Pancreas (tissue), 10 donors: Measurements from ENCODE around the gene SPECC1L. TPM values are rescaled to one million over a fixed set of nuclear protein-coding genes. Genes with fewer than 3 reads are reported as not detected.

Experiments
- ATAC-seq, 4 donors: fragments of 200-7000 bp; cut with Tn5 transposase; one replicate each; pipeline versions ENCODE4 v1.8.0 to v1.9.1; 2020; ENCODE audit warnings: mild to moderate bottlenecking in 4 of 4, moderate library complexity in 4 of 4
- DNase-seq, 6 donors: peaks; one replicate each; pipeline ENCODE4 v3.0.0-alpha.2; 2020
- FAIRE-seq: peaks from 2 replicates; lab custom pipeline; 2012; peaks lifted over from hg19 to GRCh38; lab: Jason Lieb, UNC
- H3K27ac ChIP-seq, 4 donors: fragments of 200-600 bp; sonication (generic); 1 replicate in 3 of 4; 2 replicates in 1 of 4; pipeline versions ENCODE4 v1.5.0 to v1.8.0; 2020
- H3K27me3 ChIP-seq, 4 donors: fragments of 200-600 bp; one replicate each; pipeline ENCODE4 v1.8.0; 2021
- H3K36me3 ChIP-seq, 3 donors: fragments of 200-600 bp; sonication (generic) in 1 of 3; one replicate each; pipeline versions ENCODE4 v1.5.0 to v1.8.0; 2020 to 2021
- H3K4me1 ChIP-seq, 3 donors: fragments of 200-600 bp; one replicate each; pipeline ENCODE4 v1.8.0; 2021
- H3K4me3 ChIP-seq, 4 donors: fragments of 200-600 bp; sonication (generic) in 2 of 4; one replicate each; pipeline versions ENCODE4 v1.5.0 to v1.8.0; 2020 to 2021
- H3K9me3 ChIP-seq, 4 donors: fragments of 200-600 bp; one replicate each; pipeline ENCODE4 v1.8.0; 2021
- WGBS, 2 donors: extraction: QIAGEN DNeasy Blood & Tissue Kit; methylation state at CpG; one replicate each; pipeline ENCODE4 v1.1.7; 2013; 5-methylcytosine and 5-hydroxymethylcytosine counted together
- intact Hi-C, 3 donors: fragments of 100-400 bp; cut with DNase I; formaldehyde crosslinking; loops; one replicate each; pipeline versions ENCODE4 v1.11.1 to v1.14.2; 2022
- polyA plus RNA-seq, 2 donors: library from polyadenylated mRNA; stranded (reverse); fragments of 200-250 nt; gene quantifications; one replicate each; pipeline ENCODE4 v1.2.3, GENCODE V29; 2013
- total RNA-seq, 6 donors: library from RNA; stranded (reverse); fragmentation: NEBNext Ultra II Directional in 4 of 6; extraction: Animal tissue kit (Norgen Biotek cat#: 25700) in 4 of 6; gene quantifications; one replicate each; pipeline versions ENCODE4 v1.2.1 to v1.2.4, GENCODE V29; 2021 to 2023
- TF ChIP-seq, protein P1 (sequence below), 4 donors: fragments of 200-600 bp; sonication (generic) in 3 of 4; IDR thresholded peaks; one replicate each; pipeline versions ENCODE4 v1.5.0 to v1.8.0; 2021; ENCODE audit warnings: antibody characterized with exemption in 4 of 4
- donor health status: healthy with polysubstance abuse.
- donor health status: DM: no; HTN: no; CAD: no; lungs with moderate emphysema.
- donor health status: DM: no; HTN: no; CAD: no.
- donor health status: control.
- donor health status: control.
- donor health status: Bipolar disorder and iron deficiency.
- donor health status: DM: yes; HTN: yes; CAD: no.
- donor health status: DM: no; HTN: no; CAD: no.
- donor health status: DM: no; HTN: no; CAD: no.
- donor health status: DM: yes; HTN: yes; CAD: no.

The SPECC1L gene
- total and polyA plus RNA-seq, 8 donors, result 8.6 to 36.3 (median 26.5) TPM

DNA sequence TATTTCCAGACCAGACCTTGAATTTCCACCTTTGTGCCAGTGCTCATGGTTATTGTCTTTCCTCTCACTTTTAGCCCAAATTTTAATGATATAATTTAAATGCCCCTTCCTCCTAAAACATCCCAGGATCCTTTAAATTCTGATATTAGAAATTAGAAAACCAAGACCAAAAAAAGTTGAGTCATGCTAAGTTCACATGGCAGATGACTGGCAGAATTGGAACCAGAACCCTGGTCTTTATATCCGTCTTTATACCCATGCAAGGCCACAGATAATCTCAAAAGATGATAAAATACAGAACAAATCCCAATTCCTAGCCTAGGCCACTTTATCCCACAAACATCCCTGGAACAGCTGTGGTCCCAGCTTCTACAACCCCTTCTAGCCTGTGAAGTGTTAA lies 183.2 kb downstream of the SPECC1L start:
- WGBS, 2 donors, result 55 to 56% methylated on average over 1 of the region's 1 CpG
- intact Hi-C loops, result no loop called here
- TF ChIP-seq, protein P1, sequence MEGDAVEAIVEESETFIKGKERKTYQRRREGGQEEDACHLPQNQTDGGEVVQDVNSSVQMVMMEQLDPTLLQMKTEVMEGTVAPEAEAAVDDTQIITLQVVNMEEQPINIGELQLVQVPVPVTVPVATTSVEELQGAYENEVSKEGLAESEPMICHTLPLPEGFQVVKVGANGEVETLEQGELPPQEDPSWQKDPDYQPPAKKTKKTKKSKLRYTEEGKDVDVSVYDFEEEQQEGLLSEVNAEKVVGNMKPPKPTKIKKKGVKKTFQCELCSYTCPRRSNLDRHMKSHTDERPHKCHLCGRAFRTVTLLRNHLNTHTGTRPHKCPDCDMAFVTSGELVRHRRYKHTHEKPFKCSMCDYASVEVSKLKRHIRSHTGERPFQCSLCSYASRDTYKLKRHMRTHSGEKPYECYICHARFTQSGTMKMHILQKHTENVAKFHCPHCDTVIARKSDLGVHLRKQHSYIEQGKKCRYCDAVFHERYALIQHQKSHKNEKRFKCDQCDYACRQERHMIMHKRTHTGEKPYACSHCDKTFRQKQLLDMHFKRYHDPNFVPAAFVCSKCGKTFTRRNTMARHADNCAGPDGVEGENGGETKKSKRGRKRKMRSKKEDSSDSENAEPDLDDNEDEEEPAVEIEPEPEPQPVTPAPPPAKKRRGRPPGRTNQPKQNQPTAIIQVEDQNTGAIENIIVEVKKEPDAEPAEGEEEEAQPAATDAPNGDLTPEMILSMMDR (IDR thresholded peaks at IDR 0.05), result no peak
- H3K27me3 ChIP-seq, result no peaks in the 10 kb centered on the region
- H3K9me3 ChIP-seq, result no peaks in the 10 kb centered on the region
- no peaks in the 10 kb centered on the region for H3K36me3 ChIP-seq
- no peak for ATAC-seq
- H3K4me1 ChIP-seq, result peaks cover 0 to 8% (median 3%) of the 10 kb centered on the region in 3 donors
- no peak for DNase-seq
- FAIRE-seq, result no peak
- H3K4me3 ChIP-seq, result no peak overlapping the region
- no peak overlapping the region for H3K27ac ChIP-seq

DNA sequence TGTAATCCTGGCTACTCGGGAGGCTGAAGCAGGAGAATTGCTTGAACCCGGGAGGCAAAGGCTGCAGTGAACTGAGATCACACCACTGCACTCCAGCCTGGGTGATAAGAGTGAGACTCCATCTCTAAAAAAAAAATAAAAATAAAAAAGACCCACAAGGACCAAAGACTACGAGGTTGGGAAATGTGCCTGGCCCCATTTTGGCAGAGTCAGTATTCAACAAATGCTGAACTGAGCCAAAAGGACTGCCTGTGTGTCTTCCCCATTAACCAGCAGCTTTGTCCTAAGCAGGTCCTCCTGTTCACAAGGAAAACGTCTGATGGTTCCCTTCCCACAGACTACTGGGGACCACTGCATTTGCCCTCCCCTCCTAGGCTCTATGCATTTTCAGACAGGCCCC lies 184.4 kb downstream of the SPECC1L start:
- Histone ChIP-seq H3K4me1 (peaks cover 0 to 8% (median 3%) of the 10 kb centered on the region in 3 donors), H3K36me3 (no peaks in the 10 kb centered on the region), H3K9me3 (no peaks in the 10 kb centered on the region), H3K27me3 (no peaks in the 10 kb centered on the region), H3K4me3 (no peak overlapping the region), H3K27ac (no peak overlapping the region)
- intact Hi-C loops, result no loop called here
- DNase-seq (no peak), FAIRE-seq (no peak), ATAC-seq (no peak)
- TF ChIP-seq, protein P1 (IDR thresholded peaks at IDR 0.05), result no peak
- WGBS, 2 donors, result 79 to 81% methylated on average over 4 of the region's 4 CpGs

DNA sequence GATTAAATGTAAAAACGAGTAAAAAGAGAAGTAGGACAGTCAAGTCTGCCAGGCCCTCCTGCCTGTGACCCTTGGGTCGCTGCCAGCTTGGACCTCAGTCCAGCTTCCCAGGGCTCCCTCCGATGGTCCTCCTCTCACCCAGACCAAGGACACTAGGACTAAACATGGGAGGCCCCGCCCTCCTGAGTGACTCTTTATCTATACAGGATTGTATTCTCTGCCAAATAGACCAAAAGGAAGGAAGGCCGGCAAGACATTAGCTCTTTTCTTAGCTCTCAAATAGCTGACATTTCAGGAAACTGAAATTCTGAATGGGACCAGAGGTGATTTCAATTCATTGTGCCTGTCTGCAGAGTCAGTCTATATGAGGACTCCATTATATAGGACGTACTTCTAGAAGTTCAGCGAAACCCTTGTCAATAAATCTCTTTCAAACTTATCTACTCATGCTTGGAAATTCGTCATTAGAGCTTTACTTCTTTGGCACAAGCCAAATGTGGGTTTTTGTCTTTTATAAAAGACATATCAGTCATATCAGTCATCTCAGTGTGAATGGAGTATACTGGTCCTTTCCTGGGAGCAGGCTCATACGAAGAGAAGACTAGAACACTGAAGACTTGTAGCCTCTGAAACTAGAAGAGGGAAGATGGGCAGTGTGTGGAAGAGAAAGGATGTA lies 185.3 kb downstream of the SPECC1L start:
- H3K9me3 ChIP-seq, result no peaks in the 10 kb centered on the region
- intact Hi-C loops, result no loop called here
- WGBS, 2 donors, result 43 to 45% methylated on average over 9 of the region's 9 CpGs
- H3K4me1 ChIP-seq, result peaks cover 0 to 8% (median 3%) of the 10 kb centered on the region in 3 donors
- TF ChIP-seq, protein P1 (IDR thresholded peaks at IDR 0.05), result no peak
- ATAC-seq (peak in 2 of 4 donors; percentile 17 to 22), FAIRE-seq (no peak), DNase-seq (no peak)
- H3K36me3 ChIP-seq, result no peaks in the 10 kb centered on the region
- H3K27ac ChIP-seq, result no peak overlapping the region
- no peaks in the 10 kb centered on the region for H3K27me3 ChIP-seq
- H3K4me3 ChIP-seq, result no peak overlapping the region

DNA sequence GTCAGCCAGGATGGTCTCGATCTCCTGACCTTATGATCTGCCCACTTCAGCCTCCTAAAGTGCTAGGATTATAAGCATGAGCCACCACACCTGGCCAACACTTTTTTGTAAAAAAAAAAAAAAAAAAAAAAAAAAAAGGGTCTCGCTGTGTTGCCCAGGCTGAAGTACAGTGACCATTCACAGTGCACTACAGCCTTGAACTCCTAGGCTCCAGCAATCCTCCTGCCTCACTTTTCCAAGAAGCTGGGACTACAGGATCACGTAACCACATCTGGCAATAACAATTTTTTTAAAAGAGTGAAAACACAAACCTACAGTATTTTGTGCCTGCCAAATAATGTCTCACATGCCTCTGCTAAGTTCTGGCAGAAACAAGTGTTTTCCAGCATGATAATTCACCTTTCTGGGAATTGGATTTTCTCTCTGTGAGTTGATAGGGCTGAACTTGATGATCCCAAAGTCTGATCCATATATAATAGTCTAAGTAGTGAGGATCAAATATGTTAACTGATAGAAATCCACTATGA lies 187.3 kb downstream of the SPECC1L start:
- intact Hi-C loops, result no loop called here
- WGBS, 2 donors, result 82 to 93% methylated on average over 3 of the region's 3 CpGs
- FAIRE-seq, result no peak

More for the DNA sequence above, 187.3 kb downstream of the SPECC1L start:
- Histone ChIP-seq H3K36me3 (no peaks in the 10 kb centered on the region), H3K9me3 (no peaks in the 10 kb centered on the region), H3K4me1 (peaks cover 0 to 8% (median 3%) of the 10 kb centered on the region in 3 donors), H3K27me3 (no peaks in the 10 kb centered on the region), H3K27ac (no peak overlapping the region), H3K4me3 (no peak overlapping the region)
- TF ChIP-seq, protein P1 (IDR thresholded peaks at IDR 0.05), result no peak
- ATAC-seq (no peak), DNase-seq (no peak)
